ENCODE data around the gene DHRS7B.
A peak's percentile ranks its signal among the peaks of the same experiment; 100 is the strongest.
"Not testable (repeated sequence)": the region's sequence is repeated elsewhere in the genome, so short reads cannot be mapped to it uniquely, and the experiment has no call there.

The DHRS7B gene, protein sequence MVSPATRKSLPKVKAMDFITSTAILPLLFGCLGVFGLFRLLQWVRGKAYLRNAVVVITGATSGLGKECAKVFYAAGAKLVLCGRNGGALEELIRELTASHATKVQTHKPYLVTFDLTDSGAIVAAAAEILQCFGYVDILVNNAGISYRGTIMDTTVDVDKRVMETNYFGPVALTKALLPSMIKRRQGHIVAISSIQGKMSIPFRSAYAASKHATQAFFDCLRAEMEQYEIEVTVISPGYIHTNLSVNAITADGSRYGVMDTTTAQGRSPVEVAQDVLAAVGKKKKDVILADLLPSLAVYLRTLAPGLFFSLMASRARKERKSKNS

DNA sequence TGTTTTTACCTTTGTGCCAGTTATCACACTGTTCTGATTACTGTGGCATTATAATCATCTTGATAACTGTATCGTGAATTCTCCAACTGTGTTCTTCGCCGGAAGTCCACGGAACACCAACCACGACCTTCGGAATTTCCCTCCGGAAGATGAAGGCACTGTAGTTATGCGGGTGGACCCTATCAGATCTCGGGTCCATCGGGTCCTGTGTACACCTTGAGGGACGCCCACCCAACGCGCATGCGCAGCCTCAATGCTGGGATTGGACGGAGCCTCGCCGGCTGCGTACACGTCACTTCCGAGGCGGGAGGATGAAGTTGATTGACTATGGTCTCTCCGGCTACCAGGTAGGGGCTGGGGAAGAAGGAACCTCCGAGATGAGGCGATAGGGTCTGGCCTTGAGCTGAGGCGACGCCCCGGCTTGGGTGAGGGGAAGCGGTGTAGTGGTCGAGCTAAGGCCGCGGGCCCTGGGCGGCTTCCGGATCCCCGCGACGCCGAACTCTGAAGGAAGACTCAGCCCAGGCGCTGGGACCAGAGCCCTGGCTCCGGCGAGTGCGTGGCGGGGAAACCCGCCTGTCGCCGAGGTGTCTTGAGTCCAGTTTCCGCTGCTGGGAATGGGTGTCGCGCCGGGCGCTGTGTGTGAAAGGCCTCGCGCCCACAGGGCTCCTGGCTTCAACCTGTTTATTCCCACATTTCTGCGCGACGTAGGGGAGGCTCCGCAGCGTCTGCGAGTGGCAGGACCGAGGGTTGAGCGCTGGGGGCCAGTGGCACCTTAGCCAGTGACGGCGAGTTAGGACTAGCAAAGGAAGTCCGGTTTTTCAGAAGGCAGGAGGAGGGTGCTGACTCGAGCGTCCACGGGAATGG is at the start of gene DHRS7B:
Gene DHRS7B, plus strand, starts transcription at position 320 of the 864 bp plus-strand sequence. Its CDS starts 8 bp downstream, at position 328.
- DNase-seq (ENCODE audit: low read depth in 2 of 2): peak; percentile 95 to 96

DNA sequence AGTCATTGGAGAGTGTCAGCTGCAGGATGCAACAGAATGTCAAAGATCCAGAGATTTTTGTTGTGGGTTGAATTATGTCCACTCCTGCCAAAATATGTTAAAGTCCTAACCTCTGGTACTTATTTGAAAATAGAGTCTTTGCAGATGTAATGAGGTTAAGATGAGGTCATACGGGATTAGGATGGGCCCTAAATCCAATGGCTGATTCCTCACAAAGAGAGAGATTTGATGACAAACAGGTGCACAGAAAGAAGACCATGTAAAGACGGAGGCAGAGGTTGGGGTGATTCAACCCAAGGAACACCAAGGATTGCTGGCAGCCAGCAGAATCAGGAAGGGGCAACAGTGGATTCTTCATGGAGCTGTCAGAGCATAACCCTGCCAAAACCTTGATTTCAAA is 49.5 kb upstream of the DHRS7B start:
- DNase-seq (ENCODE audit: low read depth in 2 of 2): no peak

DNA sequence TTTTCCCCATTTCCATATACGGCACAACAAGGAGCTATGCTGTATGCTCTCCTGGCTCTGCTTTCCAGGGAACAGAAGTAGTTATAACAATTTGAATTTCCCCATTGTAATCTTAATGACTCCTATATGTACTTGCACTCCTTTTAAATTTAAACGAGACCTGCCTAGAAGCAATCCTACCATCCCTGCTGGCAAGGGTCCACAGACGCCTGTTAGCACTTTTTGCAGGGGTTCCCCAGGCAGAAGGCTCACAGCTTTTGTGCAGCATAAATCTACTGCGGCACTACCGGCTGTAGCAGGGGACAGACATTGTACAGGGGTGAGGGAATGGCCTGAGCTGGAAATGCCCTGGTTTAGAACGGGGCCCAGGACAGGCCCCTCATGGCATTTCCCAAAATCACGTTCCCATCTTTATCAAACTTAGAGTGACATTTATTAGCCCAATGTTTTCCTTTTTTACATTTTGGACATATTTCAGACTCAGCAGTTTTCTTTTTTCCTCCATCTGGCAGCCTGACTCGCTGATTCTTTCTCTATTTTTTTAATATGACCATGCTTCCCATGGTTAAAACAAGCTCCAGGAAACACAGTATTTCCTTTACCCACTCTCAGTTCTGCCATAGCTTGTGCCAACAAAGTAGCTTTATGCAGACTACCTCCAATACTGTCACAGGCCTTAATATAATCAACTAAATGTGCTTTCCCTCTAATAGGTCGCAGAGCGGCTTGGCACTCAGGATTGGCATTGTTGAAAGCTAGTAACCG is 48.6 kb upstream of the DHRS7B start:
- DNase-seq (ENCODE audit: low read depth in 2 of 2): no peak

DNA sequence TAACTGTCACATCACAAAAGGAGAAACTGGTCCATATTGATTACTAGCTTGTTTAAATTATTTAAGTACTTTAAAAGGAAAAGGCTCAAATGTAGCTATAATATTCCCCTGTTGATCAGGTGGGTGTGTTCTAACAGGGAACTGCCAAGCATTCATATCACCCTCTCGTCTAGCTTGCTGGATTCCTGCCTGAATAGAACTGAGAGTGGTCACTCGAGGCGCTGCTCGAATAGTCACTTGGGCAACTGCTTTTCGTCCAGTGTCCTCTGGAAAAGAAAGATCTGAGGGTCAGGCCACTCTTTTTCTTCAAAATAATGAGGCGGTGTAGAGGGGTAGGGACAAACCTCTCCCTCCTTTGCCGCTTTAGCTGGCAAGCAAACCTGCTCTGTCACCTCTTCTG is 47.6 kb upstream of the DHRS7B start:
- no peak for DNase-seq (ENCODE audit: low read depth in 2 of 2)

DNA sequence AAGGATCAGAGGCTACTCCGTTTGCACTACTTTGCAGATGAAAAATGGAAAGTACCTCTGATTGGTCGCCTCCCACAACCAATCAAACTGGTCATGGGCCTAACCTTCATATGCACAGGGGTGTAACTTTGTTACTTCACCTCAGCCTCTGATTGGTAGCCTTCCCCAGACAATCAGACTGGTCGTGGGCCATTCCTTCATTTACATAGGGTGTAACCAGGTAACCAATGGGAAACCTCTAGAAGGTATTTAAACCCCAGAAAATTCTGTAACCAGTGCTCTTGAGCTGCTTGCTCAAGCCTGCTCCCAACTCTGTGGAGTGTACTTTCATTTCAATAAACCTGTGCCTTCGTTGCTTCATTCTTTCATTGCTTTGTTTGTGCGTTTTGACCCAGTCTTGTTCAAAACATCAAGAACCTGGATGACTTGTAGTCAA is 44.7 kb upstream of the DHRS7B start:
- no peak for DNase-seq (ENCODE audit: low read depth in 2 of 2)

DNA sequence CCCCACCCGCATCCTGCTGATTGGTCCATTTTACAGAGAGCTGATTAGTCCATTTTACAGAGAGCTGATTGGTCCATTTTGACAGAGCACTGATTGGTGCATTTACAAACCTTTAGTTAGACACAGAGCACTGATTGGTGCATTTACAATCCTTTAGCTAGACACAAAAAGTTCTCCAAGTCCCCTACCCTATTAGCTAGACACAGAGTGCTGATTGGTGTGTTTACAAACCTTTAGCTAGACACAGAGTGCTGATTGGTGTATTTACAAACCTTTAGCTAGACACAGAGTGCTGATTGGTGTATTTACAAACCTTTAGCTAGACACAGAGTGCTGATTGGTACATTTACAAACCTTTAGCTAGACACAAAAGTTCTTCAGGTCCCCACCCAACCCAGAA is 41.5 kb upstream of the DHRS7B start:
- not testable (repeated sequence) for DNase-seq (ENCODE audit: low read depth in 2 of 2)

DNA sequence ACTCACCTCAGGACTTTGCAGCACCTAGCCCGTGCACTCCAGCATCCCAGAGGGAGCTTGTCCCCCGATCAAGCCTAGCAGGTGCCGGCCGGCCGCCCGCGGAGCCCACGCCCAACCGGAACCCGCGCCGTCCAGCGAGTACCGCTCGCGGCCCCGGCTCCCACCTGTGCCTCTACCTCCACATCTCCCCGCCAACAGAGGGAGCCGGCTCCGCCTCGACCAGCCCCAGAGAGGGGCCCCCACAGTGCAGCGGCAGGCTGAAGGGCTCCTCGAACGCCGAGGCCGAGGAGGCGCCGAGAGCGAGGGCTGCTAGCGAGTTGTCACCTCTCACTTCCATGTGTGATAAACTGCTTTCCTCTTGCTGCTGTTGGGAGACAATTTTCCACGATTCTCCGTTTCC is 41.1 kb upstream of the DHRS7B start:
- no peak for DNase-seq (ENCODE audit: low read depth in 2 of 2)

DNA sequence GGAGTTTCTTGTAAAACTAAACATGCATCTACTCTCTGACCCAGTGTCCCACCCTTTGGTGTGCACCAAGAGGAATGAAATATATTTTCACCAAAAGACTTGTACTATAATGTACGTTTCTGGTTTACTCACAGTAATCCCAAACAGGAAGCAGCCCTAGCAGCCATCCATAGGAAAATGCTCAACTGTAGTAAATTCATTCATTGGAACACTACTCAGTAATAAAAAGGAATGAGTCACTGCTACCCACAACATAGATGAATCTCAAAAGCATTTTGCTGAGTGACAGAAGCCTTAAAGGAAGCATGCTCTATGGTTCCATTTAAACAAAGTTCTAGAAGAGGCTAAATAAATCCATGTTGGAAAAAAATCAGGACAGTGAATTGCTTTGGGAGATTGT is 37.6 kb upstream of the DHRS7B start:
- no peak for DNase-seq (ENCODE audit: low read depth in 2 of 2)

DNA sequence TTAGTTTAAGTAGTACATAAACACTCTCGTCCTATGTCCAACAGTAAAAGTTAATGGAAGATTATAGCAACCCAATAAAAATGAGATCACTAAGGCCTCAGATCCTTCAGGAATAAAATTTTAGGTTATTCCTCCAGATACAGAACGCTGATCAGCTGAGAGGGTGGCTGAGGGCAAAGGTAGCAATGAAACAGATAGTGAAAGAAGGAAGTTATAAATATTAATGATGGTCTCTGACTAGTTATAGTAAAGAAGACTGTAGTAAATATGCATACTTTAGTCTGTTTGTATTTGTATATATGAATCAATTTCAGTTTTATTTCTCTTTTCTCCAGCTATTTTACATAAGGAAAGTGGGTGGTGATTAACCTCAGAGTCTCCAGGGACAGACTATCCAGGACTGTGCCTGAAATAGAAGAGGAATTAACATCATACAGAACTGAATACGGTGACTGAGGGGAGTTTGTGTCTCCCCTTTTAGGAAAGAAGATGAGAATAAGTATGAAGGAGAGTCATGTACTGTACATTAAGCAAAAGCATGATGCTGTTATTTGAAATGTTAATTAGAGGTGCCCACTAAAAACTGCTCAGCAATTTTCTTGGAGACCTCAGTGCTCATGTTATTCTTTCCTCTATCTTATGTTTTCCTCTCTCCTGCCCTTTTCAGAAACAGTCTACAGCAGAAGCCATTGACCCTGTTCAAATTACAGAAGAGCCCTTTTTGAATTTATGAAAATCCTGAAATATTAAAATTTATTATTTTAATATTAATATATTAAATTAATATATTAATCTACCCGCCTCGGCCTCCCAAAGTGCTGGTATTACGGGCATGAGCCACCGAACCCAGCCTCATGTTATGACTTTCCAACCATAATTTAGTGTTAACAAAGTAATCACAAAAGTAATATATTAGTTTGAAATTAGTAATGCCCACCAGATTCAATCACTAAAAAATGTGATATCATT is 36.5 kb upstream of the DHRS7B start:
- no peak for DNase-seq (ENCODE audit: low read depth in 2 of 2)

DNA sequence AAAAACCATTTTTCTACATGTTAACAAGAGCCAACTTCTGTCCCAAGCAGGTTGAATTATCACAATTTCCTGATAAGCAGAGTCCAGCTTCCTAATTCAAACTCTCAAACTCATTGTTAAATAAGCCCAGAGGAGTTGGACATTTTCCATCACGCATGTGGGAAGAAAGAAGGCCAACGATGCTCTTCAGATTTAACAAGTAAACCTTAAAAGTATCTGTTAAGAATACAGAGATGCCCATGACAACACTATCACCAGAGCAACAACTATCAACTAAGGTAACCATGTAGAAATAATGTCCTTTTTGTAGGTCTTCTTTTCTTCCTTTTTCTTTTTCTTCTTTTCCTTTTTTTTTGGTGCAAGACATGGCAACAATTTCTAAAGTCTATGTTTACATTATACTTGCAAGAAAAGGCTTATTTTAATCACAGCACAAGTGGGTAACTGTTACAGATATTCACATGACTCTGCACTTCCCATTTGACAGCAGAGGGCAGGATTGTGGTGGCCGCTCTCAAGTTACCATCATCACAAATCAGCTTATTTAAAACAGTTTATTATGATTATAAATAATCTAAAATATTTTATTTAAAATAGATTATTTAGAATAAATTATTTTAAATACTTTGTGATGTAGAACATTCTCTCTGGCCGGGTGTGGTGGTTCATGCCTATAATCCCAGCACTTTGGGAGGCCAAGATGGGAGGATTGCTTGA is 35.7 kb upstream of the DHRS7B start:
- DNase-seq (ENCODE audit: low read depth in 2 of 2): no peak

DNA sequence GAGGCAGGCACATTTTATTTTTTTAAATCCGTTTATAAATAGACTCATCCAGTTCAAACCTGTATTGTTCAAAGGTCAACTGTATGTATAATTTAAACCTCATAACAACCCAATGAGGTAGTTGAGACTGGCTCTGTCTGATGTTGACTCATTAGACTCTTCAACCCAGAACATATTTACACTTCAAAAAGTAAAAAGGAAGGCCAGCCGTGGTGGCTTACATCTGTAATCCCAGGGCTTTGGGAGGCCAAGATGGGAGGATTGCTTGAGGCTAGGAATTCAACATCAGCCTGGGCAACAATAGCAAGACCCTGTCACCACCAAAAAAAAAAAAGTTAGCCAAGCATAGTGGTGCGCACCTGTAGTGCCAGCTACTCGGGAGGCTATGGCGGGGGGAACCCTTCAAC is 32.5 kb upstream of the DHRS7B start:
- DNase-seq (ENCODE audit: low read depth in 2 of 2): no peak

DNA sequence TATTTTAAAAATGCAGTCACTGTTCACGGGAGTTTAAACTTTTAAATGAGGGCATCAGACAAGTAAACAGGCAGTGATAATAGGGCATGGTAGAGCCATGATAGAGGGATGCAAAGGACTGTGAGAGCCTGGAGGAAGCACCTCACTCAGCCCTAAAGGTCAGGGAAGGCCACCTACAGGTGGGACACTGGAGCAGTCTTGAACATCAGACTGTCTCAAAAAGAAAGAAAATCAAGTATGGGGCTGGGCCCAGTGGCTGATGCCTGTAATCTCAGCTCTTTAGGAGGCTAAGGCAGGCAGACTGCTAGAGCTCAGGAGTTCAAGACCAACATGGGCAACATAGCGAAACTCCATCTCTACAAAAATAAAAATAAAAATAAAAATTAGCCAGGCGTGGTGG is 31.0 kb upstream of the DHRS7B start:
- DNase-seq (ENCODE audit: low read depth in 2 of 2): peak in 1 of 2 donors; percentile 2

DNA sequence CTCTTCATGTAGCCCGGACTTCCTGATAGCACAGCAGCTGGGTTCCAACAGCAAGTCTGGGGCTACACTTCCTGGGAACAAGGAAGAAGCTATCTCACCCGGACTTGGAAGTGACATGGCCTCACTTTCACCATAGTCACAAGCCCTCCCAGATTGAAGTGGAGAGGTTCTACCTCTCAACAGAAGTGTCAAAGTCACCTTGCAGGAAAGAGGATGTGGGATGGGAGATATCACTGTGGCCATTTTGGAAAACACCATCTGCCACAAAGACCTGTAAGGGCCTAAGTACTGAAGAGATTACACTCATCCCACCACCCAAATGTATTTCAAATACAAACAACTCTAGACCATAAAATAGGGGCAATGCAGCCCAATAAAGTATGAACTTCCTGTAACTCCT is 29.9 kb upstream of the DHRS7B start:
- no peak for DNase-seq (ENCODE audit: low read depth in 2 of 2)

DNA sequence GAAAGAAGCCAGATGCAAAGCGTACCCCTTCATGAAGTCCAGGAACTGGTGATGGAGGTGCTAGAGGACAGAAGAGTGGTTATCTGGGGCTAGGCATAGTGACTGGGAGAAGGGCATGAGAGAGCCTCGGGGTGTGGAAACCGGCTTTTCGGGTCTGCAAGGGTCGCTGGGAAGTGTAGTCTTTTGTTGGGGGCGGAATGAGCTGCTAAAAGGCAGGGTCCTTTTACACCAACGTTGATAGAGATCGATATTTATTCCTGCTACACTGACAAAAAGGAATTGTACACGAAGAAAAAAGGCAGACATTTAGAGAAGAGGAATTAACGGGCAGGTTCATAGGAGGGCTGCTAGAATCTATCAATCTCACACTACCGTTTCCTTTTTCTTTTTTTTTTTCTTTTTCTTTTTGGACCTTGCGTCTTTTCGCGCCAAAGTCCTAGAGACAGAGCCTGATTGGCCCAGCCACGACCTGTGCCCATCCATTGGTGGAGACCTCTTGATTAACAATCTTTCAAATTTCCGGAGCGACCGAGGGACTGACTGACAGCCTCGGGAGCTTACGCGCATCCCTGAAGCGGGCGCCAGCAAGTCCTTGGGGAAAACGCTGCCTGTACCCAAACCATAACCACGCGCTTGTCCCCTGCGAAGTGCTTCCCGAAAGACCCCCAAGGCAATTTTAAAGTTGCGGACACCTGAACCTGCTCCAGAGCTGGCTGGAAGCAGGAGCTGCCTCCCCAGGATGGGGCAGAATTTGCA is 27.7 kb upstream of the DHRS7B start:
- peak; percentile 65 to 72 for DNase-seq (ENCODE audit: low read depth in 2 of 2)

DNA sequence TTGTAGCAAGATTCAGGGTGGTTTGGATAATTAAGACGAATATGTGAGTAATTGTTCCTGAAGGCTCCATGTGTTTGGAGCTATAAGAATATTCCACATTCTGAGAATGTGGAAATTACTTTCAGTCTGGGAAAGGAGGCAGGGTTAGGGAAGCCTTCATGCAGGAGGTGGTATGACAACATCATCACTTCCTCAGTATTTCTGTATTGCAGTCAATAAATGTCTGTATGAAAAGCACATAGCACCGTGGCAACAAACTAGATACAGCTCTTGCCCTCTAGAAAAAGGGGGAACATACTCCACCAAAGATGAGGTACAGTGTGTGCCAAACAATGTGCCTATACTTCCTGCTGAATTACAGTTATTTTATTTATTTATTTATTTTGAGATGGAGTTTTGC is 26.1 kb upstream of the DHRS7B start:
- no peak for DNase-seq (ENCODE audit: low read depth in 2 of 2)

DNA sequence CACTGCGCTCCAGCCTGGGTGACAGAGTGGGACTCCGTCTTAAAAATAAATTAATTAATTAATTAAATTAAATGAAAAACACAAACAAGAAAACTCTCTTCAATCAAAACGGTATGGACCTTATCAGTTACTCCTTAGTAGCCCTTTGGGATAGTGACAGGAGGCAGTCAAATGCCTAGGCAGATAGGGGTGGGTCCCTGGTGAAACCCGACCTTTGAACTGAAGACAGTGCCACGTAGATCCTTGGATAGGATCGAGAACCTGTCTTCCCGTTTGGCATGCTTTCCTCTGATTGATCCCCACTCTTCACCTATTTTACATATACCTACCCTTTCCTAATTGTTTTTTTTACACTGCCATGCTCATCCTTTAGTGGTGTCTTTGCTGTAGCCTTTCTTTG is 22.2 kb upstream of the DHRS7B start:
- DNase-seq (ENCODE audit: low read depth in 2 of 2): no peak

DNA sequence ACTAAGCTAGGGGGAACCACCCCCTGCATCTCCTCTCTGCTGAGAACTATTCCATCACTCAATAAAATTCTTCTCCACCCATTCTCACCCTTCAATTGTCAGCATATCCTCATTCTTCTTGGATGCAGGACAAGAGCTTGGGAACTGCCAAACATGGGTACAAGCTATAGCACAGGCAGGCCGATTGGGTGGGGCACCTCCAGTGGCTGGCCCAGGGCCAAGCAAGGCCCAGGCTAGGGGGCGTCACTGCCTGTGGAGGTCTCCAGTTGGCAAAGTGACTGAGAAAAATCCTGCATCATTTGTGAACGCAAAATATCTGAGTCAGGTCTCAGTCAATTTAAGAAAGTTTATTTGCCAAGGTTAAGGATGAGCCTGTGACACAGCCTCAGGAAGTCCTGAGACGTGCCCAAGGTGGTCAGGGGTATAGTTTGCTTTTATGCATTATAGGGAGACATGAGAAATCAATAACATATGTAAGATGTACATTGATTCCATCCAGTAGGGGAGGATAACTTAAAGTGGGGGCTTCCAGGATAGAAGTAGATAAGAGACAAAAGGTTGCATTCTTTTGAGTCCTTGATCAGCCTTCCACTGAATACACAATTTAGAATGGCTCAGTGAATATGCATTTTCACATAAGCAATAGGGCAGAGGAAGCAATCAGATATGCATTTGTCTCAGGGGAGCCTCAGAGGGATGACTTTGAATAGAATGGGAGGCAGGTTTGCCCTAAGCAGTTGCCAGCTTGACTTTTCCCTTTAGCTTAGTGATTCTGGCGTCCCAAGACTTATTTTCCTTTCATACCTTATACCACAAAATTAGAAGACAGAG is 21.5 kb upstream of the DHRS7B start:
- no peak for DNase-seq (ENCODE audit: low read depth in 2 of 2)

DNA sequence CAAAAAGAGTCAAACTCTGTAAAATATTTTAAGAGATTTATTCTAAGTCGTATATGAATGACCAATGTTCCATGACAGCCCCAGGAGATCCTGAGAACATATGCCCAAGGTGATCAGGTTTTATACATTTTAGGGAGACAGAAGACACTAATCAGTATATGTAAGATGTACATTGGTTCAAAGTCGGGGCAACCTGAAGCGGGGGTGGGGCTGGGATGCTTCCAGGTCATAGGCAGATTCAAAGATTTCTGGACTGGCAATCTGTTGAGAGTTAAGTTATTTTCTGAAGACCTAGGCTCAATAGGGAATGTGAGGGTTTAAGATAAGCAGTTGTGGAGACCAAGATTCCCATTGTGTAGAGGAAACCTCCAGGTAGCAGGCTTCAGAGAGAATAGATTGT is 20.4 kb upstream of the DHRS7B start:
- no peak for DNase-seq (ENCODE audit: low read depth in 2 of 2)

Measured in stimulated activated CD4-positive, alpha-beta T cell treated with anti-CD3 and anti-CD28 coated beads, Interleukin-15, amount 100 ng/mL, for 48 hours (primary cell).